ENCODE results near the gene GNA15.
A peak's percentile ranks its signal among the peaks of the same experiment; 100 is the strongest.
"Not testable (repeated sequence)": the region's sequence is repeated elsewhere in the genome, so short reads cannot be mapped to it uniquely, and the experiment has no call there.

GNA15 gene

DNA sequence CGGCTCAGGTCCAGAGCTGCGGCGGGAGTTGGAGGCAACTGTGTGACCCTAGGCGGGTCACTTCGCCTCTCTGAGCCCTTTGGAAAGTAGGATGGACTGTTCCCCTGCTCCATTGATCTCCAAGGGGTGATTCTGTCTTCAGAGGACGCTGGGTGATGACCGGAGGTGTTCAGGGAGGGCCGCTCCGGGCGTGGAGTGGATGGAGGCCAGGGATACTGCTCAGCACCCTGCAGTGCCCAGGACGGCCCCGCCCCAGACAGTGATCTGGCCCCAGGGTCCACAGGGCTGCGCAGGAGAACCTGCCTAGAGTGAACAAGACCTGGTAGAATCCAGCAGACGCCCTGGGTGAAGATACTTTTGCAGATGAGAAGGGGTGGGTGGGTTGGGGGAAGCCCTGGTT is 56.9 kb downstream of the GNA15 start:
- no peak for DNase-seq

DNA sequence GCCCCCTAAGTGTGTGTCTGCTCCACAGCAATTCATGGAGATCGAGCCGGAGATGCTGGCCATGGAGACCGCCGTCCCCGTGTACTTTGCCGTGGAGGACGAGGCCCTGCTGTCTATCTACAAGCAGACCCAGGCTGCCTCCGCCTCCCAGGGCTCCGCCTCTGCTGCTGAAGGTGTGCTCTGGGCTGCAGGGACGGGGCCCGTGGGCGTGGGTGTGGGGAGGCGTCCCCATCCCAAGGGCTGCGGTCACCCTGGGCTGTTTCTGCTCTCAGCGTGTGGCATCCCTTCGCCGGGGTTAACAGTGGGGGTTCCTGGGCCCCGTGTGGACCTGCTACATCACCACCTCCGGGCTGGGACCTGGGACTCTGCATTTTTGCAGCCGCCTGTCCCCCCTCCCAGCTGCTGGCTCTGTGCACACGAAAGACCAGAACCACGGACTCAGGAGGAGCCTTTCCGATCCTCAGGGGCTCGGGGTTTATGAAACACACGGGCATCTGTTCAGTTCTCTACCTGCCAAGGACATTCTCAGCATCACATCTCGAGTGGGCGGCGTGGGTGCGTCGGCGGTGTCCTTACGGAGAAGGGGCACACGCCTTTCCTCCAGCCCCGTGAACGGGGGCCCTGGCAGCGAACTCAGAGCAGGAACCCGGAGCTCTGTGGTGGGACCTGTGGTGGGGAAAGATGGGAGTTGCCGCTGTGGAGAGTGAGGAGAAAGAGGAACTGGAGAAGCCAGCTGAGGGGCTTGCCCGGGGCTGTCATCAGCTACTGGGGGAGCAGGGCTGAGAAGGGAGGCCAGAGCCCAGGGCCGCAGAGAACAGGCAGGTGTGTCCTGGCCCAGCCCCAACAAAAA is 57.6 kb downstream of the GNA15 start:
- no peak for DNase-seq

GRCh38 chr19:3194106-3195087 is 58.6 kb downstream of the GNA15 start:
- no peak for DNase-seq

DNA sequence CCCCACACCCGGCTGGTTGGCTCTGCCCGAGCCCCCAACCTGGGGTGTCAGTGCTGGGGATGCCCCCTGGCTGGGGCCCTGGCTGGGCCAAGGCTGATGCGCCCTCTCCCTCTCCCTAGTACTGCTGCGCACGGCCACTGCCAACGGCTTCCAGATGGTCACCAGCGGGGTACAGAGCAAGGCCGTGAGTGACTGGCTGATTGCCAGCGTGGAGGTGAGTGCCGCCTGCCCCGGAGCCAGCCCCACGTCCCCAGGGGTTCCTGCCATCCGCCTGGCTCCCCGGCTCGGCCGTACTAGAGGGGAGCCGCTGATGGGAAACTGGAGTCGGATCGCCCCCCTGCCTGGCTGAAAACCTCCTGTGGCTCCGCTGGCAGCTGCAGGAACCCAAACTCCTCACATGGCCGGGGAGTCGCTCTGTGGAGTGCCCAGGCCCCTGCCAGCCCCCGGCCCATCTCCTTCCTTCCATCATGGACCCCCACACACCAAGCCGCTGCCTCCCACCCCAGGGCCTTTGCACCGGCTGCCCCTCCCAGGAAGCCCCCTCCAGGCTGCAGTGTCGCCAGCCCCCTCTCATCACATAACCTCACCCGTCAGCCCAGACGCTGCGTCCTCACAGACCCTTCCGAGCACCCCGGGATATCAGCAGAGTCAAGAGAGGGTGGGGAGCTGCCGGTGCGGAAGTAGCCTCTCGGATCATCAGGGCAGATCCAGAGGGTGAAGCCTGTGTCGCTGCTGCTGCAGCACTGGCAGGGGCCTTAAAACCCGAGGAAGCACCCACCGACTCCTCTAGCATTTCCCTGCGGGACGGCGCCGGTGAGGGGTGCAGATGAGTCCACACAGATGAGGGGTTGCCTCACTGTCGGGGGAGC is 60.5 kb downstream of the GNA15 start:
- no peak for DNase-seq

GRCh38 chr19:3196933-3197205 is 61.0 kb downstream of the GNA15 start:
- no peak for DNase-seq

DNA sequence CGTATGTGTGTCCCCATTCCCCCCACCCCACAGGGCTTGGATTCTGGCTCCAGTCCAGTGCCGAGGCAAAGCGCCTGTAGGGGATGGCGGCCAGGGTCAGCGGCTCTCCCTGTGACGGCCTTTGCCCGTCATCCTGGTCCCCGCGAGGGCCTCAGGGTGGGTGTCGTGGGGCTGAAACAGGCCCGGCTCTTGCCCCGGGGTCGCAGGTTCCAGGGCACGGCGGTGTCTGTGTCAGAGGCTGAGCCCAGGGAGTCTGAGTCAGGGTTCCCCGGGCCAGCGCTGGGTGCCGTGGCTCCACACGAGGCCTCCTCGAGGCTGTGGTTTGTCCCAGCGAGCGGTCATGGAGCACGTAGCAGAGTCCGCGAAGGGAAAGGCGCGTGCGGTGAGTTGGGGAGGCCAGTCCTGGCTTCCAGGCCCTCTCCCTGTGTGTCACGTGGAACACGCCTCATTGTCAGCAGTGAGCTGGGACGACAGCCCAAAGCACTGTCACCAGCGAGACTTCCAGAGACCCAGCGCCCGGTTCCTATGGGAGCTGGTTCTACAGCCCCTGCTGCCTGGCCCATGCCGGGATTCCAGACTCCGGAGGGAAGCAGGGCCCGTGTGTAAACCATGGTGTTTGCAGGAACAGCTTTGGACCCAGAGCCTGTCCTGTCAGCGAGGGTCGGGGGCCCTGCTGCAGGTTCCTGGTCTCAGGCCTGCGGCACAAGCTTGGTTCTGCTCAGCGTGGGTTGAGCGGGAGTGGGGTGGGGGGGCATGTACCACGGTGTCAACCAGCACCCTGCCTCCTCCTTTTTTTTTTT is 63.3 kb downstream of the GNA15 start:
- DNase-seq = no peak

DNA sequence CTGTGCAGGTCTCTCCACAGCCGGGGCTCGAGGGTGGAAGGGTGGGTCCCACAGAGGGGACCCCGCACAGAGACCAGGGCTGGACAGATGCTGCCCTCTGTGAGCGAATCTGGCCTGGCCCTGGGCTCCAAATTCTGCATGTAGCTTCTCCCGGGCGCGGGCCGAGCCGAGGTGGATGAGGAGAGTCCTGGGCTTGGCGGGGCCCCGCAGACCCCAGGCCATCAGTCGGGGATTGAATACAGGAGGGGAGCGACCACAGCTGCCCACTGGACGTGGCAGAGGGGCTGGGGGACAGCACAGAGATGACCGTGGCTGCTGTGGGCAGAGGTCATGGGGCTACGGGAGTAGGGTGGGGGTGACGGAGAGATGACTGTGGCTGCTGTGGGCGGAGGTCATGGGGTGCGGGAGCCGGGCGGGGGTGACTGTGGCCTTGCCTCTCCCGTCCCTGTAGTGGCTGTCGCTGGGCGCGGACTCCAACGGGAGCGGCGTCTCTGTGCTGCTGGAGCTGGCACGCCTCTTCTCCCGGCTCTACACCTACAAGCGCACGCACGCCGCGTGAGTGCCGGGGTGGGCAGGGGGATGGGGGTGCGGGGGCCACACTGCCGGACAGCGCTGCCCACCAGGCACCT is 65.4 kb downstream of the GNA15 start:
- DNase-seq = no peak

- no peak for DNase-seq
These were observed 66.1 kb downstream of the GNA15 start for GRCh38 chr19:3201911-3202310.

DNA sequence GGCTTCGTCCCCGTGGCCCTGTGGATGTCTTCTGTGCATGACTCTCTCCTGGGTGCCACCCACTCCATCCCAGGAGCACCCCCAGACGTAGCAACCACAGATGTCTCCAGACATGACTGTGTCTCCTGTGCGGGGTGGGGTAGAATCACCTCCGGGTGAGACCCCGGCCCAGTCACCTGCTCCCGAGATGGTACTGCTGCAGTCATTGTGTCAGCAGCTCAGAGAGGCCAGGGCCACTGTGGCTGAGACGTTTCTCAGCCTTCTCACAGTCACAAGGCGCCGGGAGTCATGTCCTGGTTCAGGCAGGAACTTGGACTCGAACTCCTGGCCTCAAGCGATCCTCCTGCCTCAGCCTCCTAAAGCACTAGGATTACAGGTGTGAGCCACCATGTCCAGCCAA is 66.5 kb downstream of the GNA15 start:
- DNase-seq = no peak

- not testable (repeated sequence) for DNase-seq
These were observed 67.1 kb downstream of the GNA15 start for GRCh38 chr19:3202895-3203294.

DNA sequence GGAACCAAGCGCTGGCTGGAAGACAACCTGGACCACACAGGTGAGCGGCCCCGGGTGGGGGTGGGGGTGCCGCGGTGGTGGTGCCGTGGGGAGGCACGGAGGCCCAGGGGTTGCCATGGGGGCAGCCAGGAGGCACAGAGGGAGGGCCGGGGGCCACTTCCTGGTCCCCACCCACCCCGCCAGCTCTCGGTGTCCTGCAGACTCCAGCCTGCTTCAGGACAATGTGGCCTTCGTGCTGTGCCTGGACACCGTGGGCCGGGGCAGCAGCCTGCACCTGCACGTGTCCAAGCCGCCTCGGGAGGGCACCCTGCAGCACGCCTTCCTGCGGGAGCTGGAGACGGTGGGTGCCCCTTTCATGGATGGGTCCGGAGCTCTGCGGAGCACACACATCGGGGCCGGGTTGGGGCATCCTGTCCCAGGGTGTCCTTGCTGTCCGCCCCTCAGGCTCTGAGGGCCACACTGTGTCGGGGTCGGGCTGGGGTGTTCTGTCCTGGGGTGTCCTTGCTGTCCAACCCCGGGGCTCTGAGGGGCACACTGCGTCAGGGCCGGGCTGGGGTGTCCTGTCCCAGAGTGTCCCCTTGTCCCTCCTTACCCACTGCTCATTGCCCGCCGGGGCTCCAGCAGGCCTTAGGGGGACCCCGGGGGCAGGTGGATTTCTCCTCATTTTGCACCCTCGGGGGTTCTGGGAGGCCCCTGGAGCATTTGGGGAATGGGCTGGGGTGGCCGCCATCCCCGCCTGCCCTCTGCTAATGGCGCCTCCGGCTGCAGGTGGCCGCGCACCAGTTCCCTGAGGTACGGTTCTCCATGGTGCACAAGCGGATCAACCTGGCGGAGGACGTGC is 68.2 kb downstream of the GNA15 start:
- DNase-seq = no peak

DNA sequence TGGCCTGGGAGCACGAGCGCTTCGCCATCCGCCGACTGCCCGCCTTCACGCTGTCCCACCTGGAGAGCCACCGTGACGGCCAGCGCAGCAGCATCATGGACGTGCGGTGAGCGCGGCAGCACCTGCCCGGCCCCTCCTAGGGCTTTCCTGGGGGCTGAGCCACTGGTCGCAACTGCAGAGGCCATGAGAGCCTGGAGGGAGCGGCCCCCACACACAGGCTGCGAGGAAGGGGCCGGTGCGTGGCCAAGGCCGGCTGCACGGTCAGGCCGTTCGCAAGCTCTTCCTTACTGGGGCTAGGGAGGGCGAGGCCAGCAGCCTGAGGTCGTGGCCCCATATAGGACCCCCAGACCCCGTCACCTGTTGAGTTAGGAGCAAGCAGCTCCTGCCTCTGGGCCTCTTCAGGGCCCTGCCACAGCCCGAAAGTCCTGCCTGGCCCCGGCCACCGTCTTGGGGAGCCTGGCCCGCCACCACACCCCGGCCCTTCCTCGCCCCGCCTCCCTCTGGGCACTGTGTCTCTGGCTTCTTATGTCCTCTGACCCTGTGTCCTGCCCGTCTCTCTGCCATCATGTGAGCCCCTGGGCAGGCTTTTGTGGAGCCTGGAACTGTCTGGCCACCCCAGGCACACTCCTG is 68.9 kb downstream of the GNA15 start:
- no peak for DNase-seq

DNA sequence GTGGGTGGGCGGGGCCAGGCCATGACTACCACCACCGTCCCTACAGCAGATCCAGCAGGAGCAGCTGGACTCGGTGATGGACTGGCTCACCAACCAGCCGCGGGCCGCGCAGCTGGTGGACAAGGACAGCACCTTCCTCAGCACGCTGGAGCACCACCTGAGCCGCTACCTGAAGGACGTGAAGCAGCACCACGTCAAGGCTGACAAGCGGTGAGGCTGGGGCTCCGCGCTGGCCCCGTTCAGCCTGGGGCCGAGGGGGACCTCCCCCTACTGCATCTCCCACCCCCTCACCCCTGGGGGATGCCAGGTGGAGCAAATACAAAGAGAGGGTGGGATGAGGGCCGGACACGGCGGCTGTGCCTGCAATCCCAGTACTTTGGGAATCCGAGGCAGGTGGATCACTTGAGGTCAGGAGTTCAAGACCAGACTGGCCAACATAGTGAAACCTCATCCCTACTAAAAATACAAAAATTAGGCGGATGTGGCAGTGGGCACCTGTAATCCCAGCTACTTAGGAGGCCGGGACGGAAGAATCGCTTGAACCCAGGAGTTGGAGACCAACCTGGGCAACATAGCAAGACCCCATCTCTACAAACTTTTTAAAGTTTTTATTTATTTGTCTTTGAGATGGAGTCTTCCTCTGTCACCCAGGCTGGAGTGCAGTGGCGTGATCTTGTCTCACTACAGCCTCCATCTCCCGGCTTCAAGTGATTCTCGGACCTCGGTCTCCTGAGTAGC is 70.6 kb downstream of the GNA15 start:
- DNase-seq = no peak

- DNase-seq = no peak
These were observed 71.8 kb downstream of the GNA15 start for GRCh38 chr19:3207461-3208242.

DNA sequence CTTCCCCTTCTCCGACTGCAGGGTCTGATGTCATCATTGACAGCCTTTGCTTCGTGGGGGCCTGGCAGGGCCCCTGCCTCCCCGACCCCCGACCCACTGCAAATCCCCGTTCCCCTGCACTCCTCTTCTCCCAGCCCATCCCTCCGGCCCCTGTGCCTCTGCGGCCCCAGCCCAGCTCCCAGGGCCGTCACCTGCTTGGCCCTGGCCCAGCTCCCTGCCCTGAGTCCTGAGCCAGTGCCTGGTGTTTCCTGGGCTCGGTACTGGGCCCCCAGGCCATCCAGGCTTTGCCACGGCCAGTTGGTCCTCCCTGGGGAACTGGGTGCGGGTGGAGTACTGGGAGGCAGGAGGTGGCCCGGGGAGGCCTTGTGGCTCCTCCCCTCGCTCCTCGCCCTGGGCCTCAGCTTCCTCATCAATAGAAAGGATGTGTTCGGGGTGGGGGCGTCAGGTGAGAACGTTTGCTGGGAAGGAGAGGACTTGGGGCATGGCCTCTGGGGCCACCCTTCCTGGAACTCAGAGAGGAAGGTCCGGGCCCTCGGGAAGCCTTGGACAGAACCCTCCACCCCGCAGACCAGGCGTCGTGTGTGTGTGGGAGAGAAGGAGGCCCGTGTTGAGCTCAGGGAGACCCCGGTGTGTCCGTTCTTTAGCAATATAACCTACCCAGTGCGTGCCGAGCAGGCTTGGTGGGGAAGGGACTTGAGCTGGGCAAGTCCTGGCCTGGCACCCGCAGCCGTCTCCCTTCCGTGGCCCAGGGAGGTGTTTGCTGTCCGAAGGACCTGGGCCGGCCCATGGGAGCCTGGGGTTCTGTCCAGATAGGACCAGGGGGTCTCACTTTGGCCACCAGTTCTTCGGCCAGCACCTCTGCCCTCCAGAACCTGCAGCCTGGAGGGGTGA is 72.7 kb downstream of the GNA15 start:
- no peak for DNase-seq

GRCh38 chr19:3210347-3211017 is 74.6 kb downstream of the GNA15 start:
- peak; percentile 41 for DNase-seq

DNA sequence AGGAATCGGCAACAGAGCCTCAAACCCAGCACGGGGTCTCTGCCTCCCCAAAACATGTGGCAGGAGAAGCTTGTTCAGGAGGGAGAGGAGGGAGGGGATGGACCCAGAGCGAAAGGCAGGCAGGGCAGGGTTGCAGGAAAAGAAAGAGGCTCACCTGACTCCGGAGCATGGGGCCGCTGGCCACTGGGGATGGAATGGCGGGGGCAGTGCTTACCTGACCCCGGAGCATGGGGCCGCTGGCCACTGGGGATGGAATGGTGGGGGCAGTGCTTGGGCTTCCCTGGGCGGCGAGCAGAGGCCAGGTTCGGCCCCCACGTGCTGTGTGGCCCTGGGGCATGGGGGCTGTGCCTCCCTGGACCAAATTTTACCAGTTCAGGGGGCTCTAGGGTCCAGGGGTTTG is 75.4 kb downstream of the GNA15 start:
- no peak for DNase-seq
